ENCODE results near the gene RAP1GDS1.

The RAP1GDS1 gene

DNA sequence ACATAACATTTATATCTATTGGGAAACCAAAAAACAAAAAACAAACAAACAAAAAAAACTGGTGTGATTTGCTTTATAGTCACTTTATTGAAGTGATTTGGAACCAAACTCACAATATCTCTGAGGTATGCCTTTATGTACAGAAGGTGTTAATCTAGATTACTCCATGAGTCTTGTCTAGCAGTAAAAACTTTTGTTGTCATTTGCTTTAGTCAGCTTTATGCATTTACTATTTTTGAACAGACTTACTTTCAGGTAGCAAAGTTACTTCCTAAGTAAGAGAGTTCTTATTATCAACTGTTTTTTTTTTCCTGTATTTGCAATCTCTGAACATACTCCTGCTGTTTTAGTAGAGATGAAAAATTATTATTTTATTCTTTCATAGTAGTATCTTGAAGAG is 39.5 kb downstream of the RAP1GDS1 start:
- in situ Hi-C loops (cut with HindIII; ENCODE audit: low pct_ligation_motif_present, low sequenced_read_pairs): no loop called here
- H3K27ac ChIP-seq: no peak overlapping the region
- DNase-seq: no peak
- no peaks in the 10 kb centered on the region for H3K27me3 ChIP-seq (replicated peaks)
- H3K36me3 ChIP-seq (replicated peaks): no peaks in the 10 kb centered on the region
- TF ChIP-seq, protein P1, sequence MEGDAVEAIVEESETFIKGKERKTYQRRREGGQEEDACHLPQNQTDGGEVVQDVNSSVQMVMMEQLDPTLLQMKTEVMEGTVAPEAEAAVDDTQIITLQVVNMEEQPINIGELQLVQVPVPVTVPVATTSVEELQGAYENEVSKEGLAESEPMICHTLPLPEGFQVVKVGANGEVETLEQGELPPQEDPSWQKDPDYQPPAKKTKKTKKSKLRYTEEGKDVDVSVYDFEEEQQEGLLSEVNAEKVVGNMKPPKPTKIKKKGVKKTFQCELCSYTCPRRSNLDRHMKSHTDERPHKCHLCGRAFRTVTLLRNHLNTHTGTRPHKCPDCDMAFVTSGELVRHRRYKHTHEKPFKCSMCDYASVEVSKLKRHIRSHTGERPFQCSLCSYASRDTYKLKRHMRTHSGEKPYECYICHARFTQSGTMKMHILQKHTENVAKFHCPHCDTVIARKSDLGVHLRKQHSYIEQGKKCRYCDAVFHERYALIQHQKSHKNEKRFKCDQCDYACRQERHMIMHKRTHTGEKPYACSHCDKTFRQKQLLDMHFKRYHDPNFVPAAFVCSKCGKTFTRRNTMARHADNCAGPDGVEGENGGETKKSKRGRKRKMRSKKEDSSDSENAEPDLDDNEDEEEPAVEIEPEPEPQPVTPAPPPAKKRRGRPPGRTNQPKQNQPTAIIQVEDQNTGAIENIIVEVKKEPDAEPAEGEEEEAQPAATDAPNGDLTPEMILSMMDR (IDR thresholded peaks at IDR 0.05; ENCODE audit: low read depth, low read length, missing control alignments): no peak
- no peak overlapping the region for H3K4me3 ChIP-seq (ENCODE audit: low read depth, low read length)

DNA sequence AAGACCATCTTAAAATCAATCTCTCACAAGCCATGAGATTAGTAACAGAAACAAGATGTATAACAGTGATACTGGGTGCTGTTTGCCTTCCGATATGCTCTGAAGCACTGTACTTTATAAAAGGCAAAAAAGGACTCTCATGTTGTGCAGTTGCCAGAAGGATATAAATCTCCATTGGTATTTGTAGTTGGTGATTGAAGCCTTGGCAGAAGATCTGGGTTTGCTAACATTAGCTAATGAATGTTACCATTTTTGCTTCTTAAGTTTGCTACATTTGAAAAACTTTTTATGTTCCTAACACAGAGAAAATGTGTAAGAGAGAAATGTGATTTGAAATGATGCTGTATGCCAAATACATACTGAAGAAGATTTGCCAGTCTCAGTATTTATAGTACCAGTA is 44.4 kb downstream of the RAP1GDS1 start:
- TF ChIP-seq, protein P1 (IDR thresholded peaks at IDR 0.05; ENCODE audit: low read depth, low read length, missing control alignments): no peak
- Histone ChIP-seq H3K36me3 (replicated peaks) (no peaks in the 10 kb centered on the region), H3K27me3 (replicated peaks) (no peaks in the 10 kb centered on the region), H3K4me3 (ENCODE audit: low read depth, low read length) (no peak overlapping the region), H3K27ac (no peak overlapping the region)
- DNase-seq: no peak
- in situ Hi-C loops (cut with HindIII; ENCODE audit: low pct_ligation_motif_present, low sequenced_read_pairs): no loop called here

DNA sequence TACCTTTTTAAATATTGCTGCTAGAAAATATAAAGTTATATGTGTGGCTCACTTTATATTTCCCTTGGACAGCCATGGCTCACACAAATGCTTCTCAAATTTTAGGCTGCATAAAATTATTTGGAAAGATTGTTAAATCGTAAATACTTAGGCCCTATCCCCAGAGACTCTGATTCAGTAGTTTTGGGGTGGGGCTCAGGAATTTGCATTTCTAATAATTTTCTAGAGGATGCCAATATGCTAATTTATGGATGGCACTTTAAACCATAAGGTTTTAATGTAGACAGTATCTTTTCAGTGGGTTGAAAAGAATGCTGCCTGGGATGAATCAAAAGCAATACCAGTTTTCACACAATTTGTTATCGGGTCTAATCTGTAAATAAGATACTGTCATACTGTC is 49.7 kb downstream of the RAP1GDS1 start:
- no peak for DNase-seq
- no peaks in the 10 kb centered on the region for H3K27me3 ChIP-seq (replicated peaks)
- H3K27ac ChIP-seq: no peak overlapping the region
- in situ Hi-C loops (cut with HindIII; ENCODE audit: low pct_ligation_motif_present, low sequenced_read_pairs): no loop called here
- TF ChIP-seq, protein P1 (IDR thresholded peaks at IDR 0.05; ENCODE audit: low read depth, low read length, missing control alignments): no peak
- H3K4me3 ChIP-seq (ENCODE audit: low read depth, low read length): no peak overlapping the region
- H3K36me3 ChIP-seq (replicated peaks): no peaks in the 10 kb centered on the region

DNA sequence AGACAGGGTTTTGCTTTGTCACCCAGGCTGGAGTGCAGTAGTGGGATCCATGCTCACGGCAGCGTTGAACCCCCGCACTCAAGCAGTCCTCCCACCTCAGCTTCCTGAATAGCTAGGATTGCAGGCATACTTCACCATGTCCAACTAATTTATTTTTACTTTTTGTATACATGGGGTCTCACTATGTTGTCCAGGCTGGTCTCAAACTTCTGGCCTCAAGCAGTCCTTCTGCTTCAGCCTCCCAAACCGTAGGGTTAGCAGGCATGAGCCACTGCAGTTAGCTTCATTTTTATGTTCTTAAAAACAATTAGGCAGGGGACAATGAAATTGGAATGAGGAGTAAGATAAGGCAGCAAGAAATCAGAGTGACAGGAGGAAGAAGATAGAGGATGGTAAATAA is 50.5 kb downstream of the RAP1GDS1 start:
- Histone ChIP-seq H3K36me3 (replicated peaks) (no peaks in the 10 kb centered on the region), H3K27me3 (replicated peaks) (no peaks in the 10 kb centered on the region), H3K4me3 (ENCODE audit: low read depth, low read length) (no peak overlapping the region), H3K27ac (no peak overlapping the region)
- DNase-seq: no peak
- TF ChIP-seq, protein P1 (IDR thresholded peaks at IDR 0.05; ENCODE audit: low read depth, low read length, missing control alignments): no peak
- in situ Hi-C loops (cut with HindIII; ENCODE audit: low pct_ligation_motif_present, low sequenced_read_pairs): no loop called here

DNA sequence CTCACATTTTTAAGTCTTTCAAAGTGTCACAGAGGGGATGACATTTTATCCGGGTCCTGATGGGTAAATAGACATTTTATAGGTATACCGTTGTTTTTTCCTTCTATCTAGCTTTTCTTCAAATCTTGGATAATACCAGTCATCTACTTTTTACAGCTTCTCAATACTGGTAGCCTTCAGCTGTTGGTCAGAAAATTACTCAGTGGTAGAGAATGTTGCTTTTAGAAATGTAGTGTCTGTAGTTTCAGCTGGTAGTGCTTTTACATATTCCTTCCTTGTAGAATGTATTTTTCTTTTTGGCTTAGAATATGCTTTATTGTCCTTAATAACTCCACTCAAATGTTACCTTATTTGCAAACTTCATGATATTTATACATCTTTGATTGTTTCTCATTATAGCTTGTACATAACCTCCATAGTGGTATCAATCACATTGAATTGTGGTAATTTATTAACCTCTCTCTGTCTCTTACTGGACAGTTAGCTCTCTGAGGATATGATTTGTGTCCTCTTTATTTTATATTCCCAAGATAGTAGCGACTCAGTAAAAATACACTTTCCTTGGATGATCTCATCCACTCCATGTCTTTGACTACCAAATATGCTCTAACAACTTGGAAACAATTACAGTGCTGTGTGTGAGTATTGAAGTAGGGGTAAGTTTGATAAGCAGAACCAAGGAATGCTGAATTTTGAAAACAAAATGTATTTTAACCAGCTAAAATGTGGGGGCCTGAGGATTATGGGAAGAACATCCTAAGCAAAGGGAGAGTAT is 53.8 kb downstream of the RAP1GDS1 start:
- H3K27ac ChIP-seq: peak overlapping the region; percentile 56
- no peak overlapping the region for H3K4me3 ChIP-seq (ENCODE audit: low read depth, low read length)
- DNase-seq: peak; percentile 9
- in situ Hi-C loops (cut with HindIII; ENCODE audit: low pct_ligation_motif_present, low sequenced_read_pairs): no loop called here
- TF ChIP-seq, protein P1 (IDR thresholded peaks at IDR 0.05; ENCODE audit: low read depth, low read length, missing control alignments): no peak
- H3K36me3 ChIP-seq (replicated peaks): no peaks in the 10 kb centered on the region
- H3K27me3 ChIP-seq (replicated peaks): no peaks in the 10 kb centered on the region

DNA sequence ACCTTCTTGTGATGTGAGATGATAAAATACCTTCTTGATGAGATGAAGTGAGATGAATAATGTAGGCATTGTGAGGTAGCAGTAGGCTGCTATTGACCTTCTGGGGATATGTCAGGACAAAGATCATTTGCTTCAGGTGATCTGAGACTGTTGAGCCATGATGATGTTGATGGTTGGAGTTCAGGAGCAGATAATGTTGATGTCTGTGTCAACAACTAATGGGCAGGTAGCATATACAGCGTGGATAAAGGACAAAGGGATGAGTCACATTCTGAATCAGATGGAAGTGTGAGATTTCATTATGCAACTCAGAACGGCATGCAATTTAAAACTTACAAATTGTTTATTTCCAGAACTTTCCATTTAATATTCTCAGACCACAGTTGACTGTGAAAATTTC is 57.3 kb downstream of the RAP1GDS1 start:
- Histone ChIP-seq H3K4me3 (ENCODE audit: low read depth, low read length) (no peak overlapping the region), H3K27ac (no peak overlapping the region), H3K27me3 (replicated peaks) (no peaks in the 10 kb centered on the region), H3K36me3 (replicated peaks) (no peaks in the 10 kb centered on the region)
- TF ChIP-seq, protein P1 (IDR thresholded peaks at IDR 0.05; ENCODE audit: low read depth, low read length, missing control alignments): no peak
- DNase-seq: no peak
- in situ Hi-C loops (cut with HindIII; ENCODE audit: low pct_ligation_motif_present, low sequenced_read_pairs): no loop called here

All from brain microvascular endothelial cell (primary cell).